Trophoblast cell (in vitro differentiated cells and primary cell): ENCODE data around the gene RFX2.
A peak's percentile ranks its signal among the peaks of the same experiment; 100 is the strongest.

Source experiments
- DNase-seq, 2 donors: peaks; one replicate each; pipeline ENCODE4 v3.0.0-alpha.2; 2016
- H2AFZ ChIP-seq: 2 replicates; pipeline ENCODE4 v1.6.1; 2013; ENCODE audit warnings: low read length, moderate library complexity, mild to moderate bottlenecking; ENCODE audit not compliant: insufficient read depth, poor library complexity
- H2AK5ac ChIP-seq: 2 replicates; pipeline ENCODE4 v1.6.1; 2013; ENCODE audit warnings: mild to moderate bottlenecking, low read length
- H2BK120ac ChIP-seq: 2 replicates; pipeline ENCODE4 v1.6.1; 2013; ENCODE audit warnings: low read length, mild to moderate bottlenecking, moderate library complexity; ENCODE audit not compliant: insufficient read depth, poor library complexity
- H2BK12ac ChIP-seq: 2 replicates; pipeline ENCODE4 v1.6.1; 2013; ENCODE audit warnings: mild to moderate bottlenecking, low read length, moderate library complexity
- H2BK5ac ChIP-seq: 2 replicates; pipeline ENCODE4 v1.6.1; 2013; ENCODE audit warnings: low read length, low read depth, moderate library complexity, mild to moderate bottlenecking; ENCODE audit not compliant: poor library complexity
- H3K14ac ChIP-seq: 2 replicates; pipeline ENCODE4 v1.6.1; 2013; ENCODE audit warnings: mild to moderate bottlenecking, low read length
- H3K18ac ChIP-seq: 2 replicates; pipeline ENCODE4 v1.6.1; 2013; ENCODE audit warnings: mild to moderate bottlenecking, low read length
- H3K23ac ChIP-seq: 2 replicates; pipeline ENCODE4 v1.6.1; 2013; ENCODE audit warnings: low read length
- H3K27ac ChIP-seq: 2 replicates; pipeline ENCODE4 v1.5.1; 2013; ENCODE audit warnings: low read depth, mild to moderate bottlenecking, inconsistent platforms, low read length, moderate library complexity
- H3K27me3 ChIP-seq: 2 replicates; pipeline ENCODE4 v1.6.1; 2013; ENCODE audit warnings: inconsistent platforms, mild to moderate bottlenecking, low read length, moderate library complexity; ENCODE audit not compliant: insufficient read depth
- H3K36me3 ChIP-seq, 2 experiments: 1 replicate in 1 of 2; 2 replicates in 1 of 2; pipeline ENCODE4 v1.6.1; 2013; ENCODE audit warnings: low read length in 2 of 2, mild to moderate bottlenecking in 2 of 2, moderate library complexity in 1 of 2; ENCODE audit not compliant: insufficient read depth in 2 of 2, control insufficient read depth in 1 of 2
- H3K4ac ChIP-seq: 2 replicates; pipeline ENCODE4 v1.6.1; 2013; ENCODE audit warnings: low read depth, mild to moderate bottlenecking, low read length, moderate library complexity
- H3K4me1 ChIP-seq, 2 experiments: 1 replicate in 1 of 2; 2 replicates in 1 of 2; pipeline ENCODE4 v1.6.1; 2013; ENCODE audit warnings: low read length in 2 of 2, mild to moderate bottlenecking in 2 of 2, moderate library complexity in 1 of 2; ENCODE audit not compliant: insufficient read depth in 2 of 2, control insufficient read depth in 1 of 2
- H3K4me2 ChIP-seq: 2 replicates; pipeline ENCODE4 v1.6.1; 2013; ENCODE audit warnings: inconsistent platforms, mild to moderate bottlenecking, low read length, moderate library complexity
- H3K4me3 ChIP-seq: 2 replicates; pipeline ENCODE4 v1.5.1; 2013; ENCODE audit warnings: mild to moderate bottlenecking, low read depth, low read length, inconsistent platforms
- H3K79me1 ChIP-seq: one replicate; pipeline ENCODE4 v1.6.1; 2013; ENCODE audit warnings: low read length
- H3K79me2 ChIP-seq: 2 replicates; pipeline ENCODE4 v1.6.1; 2013; ENCODE audit warnings: low read length, mild to moderate bottlenecking; ENCODE audit not compliant: control insufficient read depth, insufficient read depth, poor library complexity
- H3K9ac ChIP-seq: 2 replicates; pipeline ENCODE4 v1.6.1; 2013; ENCODE audit warnings: mild to moderate bottlenecking, low read length
- H3K9me3 ChIP-seq: 2 replicates; pipeline ENCODE4 v1.6.1; 2013; ENCODE audit warnings: low read depth, mild to moderate bottlenecking, control low read depth, inconsistent platforms, low read length; ENCODE audit not compliant: insufficient read depth
- H4K12ac ChIP-seq: 2 replicates; pipeline ENCODE4 v1.6.1; 2013; ENCODE audit warnings: low read depth, mild to moderate bottlenecking, low read length, moderate library complexity
- H4K8ac ChIP-seq: 2 replicates; pipeline ENCODE4 v1.6.1; 2013; ENCODE audit warnings: low read depth, mild to moderate bottlenecking, low read length, moderate library complexity
- H4K91ac ChIP-seq: one replicate; pipeline ENCODE4 v1.6.1; 2013; ENCODE audit warnings: low read depth, mild to moderate bottlenecking, low read length, moderate library complexity
- WGBS: extraction: QIAGEN DNeasy Blood & Tissue Kit; methylation state at CpG from one replicate; pipeline ENCODE4 v1.1.7; 2013; ENCODE audit warnings: missing lambda C conversion rate; ENCODE audit not compliant: insufficient read length, insufficient coverage; ENCODE audit errors: extremely low coverage; 5-methylcytosine and 5-hydroxymethylcytosine counted together

Gene RFX2

GRCh38 chr19:6056282-6056741 is 54.0 kb downstream of the RFX2 start:
- H3K4me2 ChIP-seq = no peak overlapping the region
- H3K18ac ChIP-seq = no peak overlapping the region
- H2BK5ac ChIP-seq = no peak overlapping the region
- H4K12ac ChIP-seq = no peak overlapping the region
- H4K8ac ChIP-seq = no peak overlapping the region
- H2AFZ ChIP-seq = no peak overlapping the region
- no CpG with 5 or more reads among the region's 8 CpGs for WGBS
- no peak overlapping the region for H3K23ac ChIP-seq
- no peaks in the 10 kb centered on the region for H3K79me2 ChIP-seq
- DNase-seq = peak in 1 of 2 donors; percentile 12
- no peak overlapping the region for H2BK12ac ChIP-seq
- H3K27ac ChIP-seq = no peak overlapping the region
- H3K9ac ChIP-seq = no peak overlapping the region
- H3K79me1 ChIP-seq = peaks cover 3% of the 10 kb centered on the region
- no peak overlapping the region for H4K91ac ChIP-seq
- H3K36me3 ChIP-seq = no peaks in the 10 kb centered on the region
- H3K27me3 ChIP-seq = no peaks in the 10 kb centered on the region
- no peak overlapping the region for H3K14ac ChIP-seq
- H3K4ac ChIP-seq = no peak overlapping the region
- peaks cover 2% of the 10 kb centered on the region for H3K9me3 ChIP-seq
- H2BK120ac ChIP-seq = no peak overlapping the region
- H3K4me3 ChIP-seq = no peak overlapping the region
- H2AK5ac ChIP-seq = no peak overlapping the region
- H3K4me1 ChIP-seq = peaks cover 16 to 24% of the 10 kb centered on the region in 2 experiments

- no peak overlapping the region for H3K23ac ChIP-seq
- no peak overlapping the region for H4K12ac ChIP-seq
- H3K9me3 ChIP-seq = peaks cover 2% of the 10 kb centered on the region
- H3K4me1 ChIP-seq = peaks cover 12 to 17% of the 10 kb centered on the region in 2 experiments
- no peak overlapping the region for H3K4ac ChIP-seq
- H2AFZ ChIP-seq = no peak overlapping the region
- no CpG with 5 or more reads among the region's 4 CpGs for WGBS
- H4K8ac ChIP-seq = no peak overlapping the region
- no peak overlapping the region for H3K27ac ChIP-seq
- H3K36me3 ChIP-seq = no peaks in the 10 kb centered on the region
- DNase-seq = peak in 1 of 2 donors; percentile 53
- no peak overlapping the region for H2BK120ac ChIP-seq
- no peaks in the 10 kb centered on the region for H3K79me2 ChIP-seq
- no peak overlapping the region for H3K18ac ChIP-seq
- H3K9ac ChIP-seq = no peak overlapping the region
- peaks cover 3% of the 10 kb centered on the region for H3K79me1 ChIP-seq
- H3K27me3 ChIP-seq = no peaks in the 10 kb centered on the region
- H2BK12ac ChIP-seq = no peak overlapping the region
- H3K4me3 ChIP-seq = no peak overlapping the region
- no peak overlapping the region for H4K91ac ChIP-seq
- H3K4me2 ChIP-seq = no peak overlapping the region
- no peak overlapping the region for H2AK5ac ChIP-seq
- H2BK5ac ChIP-seq = no peak overlapping the region
- no peak overlapping the region for H3K14ac ChIP-seq
These were observed 55.1 kb downstream of the RFX2 start for GRCh38 chr19:6055013-6055795.

- H2BK5ac ChIP-seq = no peak overlapping the region
- no peak overlapping the region for H3K18ac ChIP-seq
- H3K4me2 ChIP-seq = no peak overlapping the region
- H4K8ac ChIP-seq = no peak overlapping the region
- H4K91ac ChIP-seq = no peak overlapping the region
- no peaks in the 10 kb centered on the region for H3K27me3 ChIP-seq
- no peak overlapping the region for H4K12ac ChIP-seq
- no peak overlapping the region for H3K4ac ChIP-seq
- H3K36me3 ChIP-seq = no peaks in the 10 kb centered on the region
- H2BK120ac ChIP-seq = no peak overlapping the region
- DNase-seq = peak; percentile 73 to 95
- H3K23ac ChIP-seq = no peak overlapping the region
- no peaks in the 10 kb centered on the region for H3K4me1 ChIP-seq
- no peak overlapping the region for H3K27ac ChIP-seq
- no peaks in the 10 kb centered on the region for H3K79me1 ChIP-seq
- H3K79me2 ChIP-seq = no peaks in the 10 kb centered on the region
- no peak overlapping the region for H2AFZ ChIP-seq
- no CpG with 5 or more reads among the region's 15 CpGs for WGBS
- H3K9me3 ChIP-seq = peaks cover 2% of the 10 kb centered on the region
- no peak overlapping the region for H2AK5ac ChIP-seq
- H3K4me3 ChIP-seq = no peak overlapping the region
- H3K14ac ChIP-seq = no peak overlapping the region
- no peak overlapping the region for H2BK12ac ChIP-seq
- H3K9ac ChIP-seq = no peak overlapping the region
These were observed 61.4 kb downstream of the RFX2 start for GRCh38 chr19:6048793-6049405.

GRCh38 chr19:6048348-6048747 is 62.0 kb downstream of the RFX2 start:
- Histone ChIP-seq H2AK5ac (no peak overlapping the region), H3K9me3 (peaks cover 2% of the 10 kb centered on the region), H3K18ac (no peak overlapping the region), H3K23ac (no peak overlapping the region), H4K8ac (no peak overlapping the region), H4K12ac (peak overlapping the region; percentile 46), H3K79me1 (no peaks in the 10 kb centered on the region), H2AFZ (no peak overlapping the region), H3K4me3 (no peak overlapping the region), H2BK12ac (peak overlapping the region; percentile 40), H4K91ac (no peak overlapping the region), H3K27ac (no peak overlapping the region), H2BK120ac (no peak overlapping the region), H3K79me2 (no peaks in the 10 kb centered on the region), H3K14ac (no peak overlapping the region), H3K36me3 (no peaks in the 10 kb centered on the region), H3K4me1 (no peaks in the 10 kb centered on the region), H3K4me2 (no peak overlapping the region), H2BK5ac (no peak overlapping the region), H3K9ac (no peak overlapping the region), H3K27me3 (no peaks in the 10 kb centered on the region), H3K4ac (no peak overlapping the region)
- DNase-seq = no peak
- WGBS = no CpG with 5 or more reads among the region's 9 CpGs
